ENCODE measurements around the gene GPATCH2.

DNA sequence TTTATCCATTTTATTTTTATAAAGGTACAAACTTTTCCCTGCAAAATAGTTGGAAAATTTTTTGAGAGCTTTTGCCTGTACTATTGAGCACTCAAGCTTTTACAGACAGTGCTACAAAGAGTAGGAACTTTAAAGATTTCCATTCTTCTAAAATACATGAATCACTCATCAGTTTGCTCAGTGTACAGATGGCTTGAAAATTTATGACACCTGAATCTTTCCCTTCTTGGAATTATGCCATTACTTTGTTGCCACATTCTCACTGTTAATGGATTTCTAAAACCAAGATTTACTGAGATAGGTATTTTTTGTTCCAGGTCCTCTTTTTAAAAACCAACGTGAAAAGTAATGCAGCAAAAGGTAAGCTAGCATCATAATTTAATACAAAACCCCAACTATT is 76.0 kb downstream of the GPATCH2 start:
- no peak for TF ChIP-seq FOXM1 (IDR thresholded peaks at IDR 0.05; ENCODE audit: low read depth, low read length)
- TF ChIP-seq ESRRA (IDR thresholded peaks at IDR 0.05; ENCODE audit: low read length) = no peak
- TF ChIP-seq, protein P1, sequence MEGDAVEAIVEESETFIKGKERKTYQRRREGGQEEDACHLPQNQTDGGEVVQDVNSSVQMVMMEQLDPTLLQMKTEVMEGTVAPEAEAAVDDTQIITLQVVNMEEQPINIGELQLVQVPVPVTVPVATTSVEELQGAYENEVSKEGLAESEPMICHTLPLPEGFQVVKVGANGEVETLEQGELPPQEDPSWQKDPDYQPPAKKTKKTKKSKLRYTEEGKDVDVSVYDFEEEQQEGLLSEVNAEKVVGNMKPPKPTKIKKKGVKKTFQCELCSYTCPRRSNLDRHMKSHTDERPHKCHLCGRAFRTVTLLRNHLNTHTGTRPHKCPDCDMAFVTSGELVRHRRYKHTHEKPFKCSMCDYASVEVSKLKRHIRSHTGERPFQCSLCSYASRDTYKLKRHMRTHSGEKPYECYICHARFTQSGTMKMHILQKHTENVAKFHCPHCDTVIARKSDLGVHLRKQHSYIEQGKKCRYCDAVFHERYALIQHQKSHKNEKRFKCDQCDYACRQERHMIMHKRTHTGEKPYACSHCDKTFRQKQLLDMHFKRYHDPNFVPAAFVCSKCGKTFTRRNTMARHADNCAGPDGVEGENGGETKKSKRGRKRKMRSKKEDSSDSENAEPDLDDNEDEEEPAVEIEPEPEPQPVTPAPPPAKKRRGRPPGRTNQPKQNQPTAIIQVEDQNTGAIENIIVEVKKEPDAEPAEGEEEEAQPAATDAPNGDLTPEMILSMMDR (IDR thresholded peaks at IDR 0.05 in 2 of 3, conservative IDR thresholded peaks at IDR 0.05 in 1 of 3; ENCODE audit: control insufficient read depth in 2 of 3, extremely low read depth in 1 of 3, insufficient read depth in 1 of 3, low read depth in 3 of 3, low read length in 3 of 3) = no peak

Measured in GM12878 (cell line).